Nephron progenitor cell (in vitro differentiated cells): Measurements from ENCODE around the gene AVL9.

Experiments
- DNase-seq: peaks from one replicate; pipeline ENCODE4 v3.0.0; 2021
- H3K27ac Mint-ChIP-seq: 2 replicates; pipeline ENCODE4 v1.8.0; 2021; ENCODE audit warnings: mild to moderate bottlenecking, moderate library complexity, mixed read lengths
- H3K27me3 Mint-ChIP-seq: 2 replicates; pipeline ENCODE4 v1.8.0; 2021; ENCODE audit warnings: mild to moderate bottlenecking, low read depth, mixed read lengths; ENCODE audit not compliant: poor library complexity
- H3K36me3 Mint-ChIP-seq: 2 replicates; pipeline ENCODE4 v1.8.0; 2021; ENCODE audit warnings: low read depth, mixed read lengths
- H3K4me1 Mint-ChIP-seq: 2 replicates; pipeline ENCODE4 v1.8.0; 2021; ENCODE audit warnings: mixed read lengths
- H3K4me3 Mint-ChIP-seq: 2 replicates; pipeline ENCODE4 v1.8.0; 2021; ENCODE audit warnings: mild to moderate bottlenecking, moderate library complexity, mixed read lengths
- H3K9me3 Mint-ChIP-seq: 2 replicates; pipeline ENCODE4 v1.8.0; 2021; ENCODE audit warnings: mild to moderate bottlenecking, moderate library complexity, mixed read lengths
- CTCF ChIP-seq: fragments of 200-600 bp; sonication (generic); IDR thresholded peaks from 2 replicates; pipeline ENCODE4 v1.5.0; 2021; ENCODE audit warnings: antibody characterized with exemption

AVL9 gene

GRCh38 chr7:32474008-32474407, 21.3 kb upstream of the AVL9 start:
- Mint-ChIP-seq H3K27ac (no peak overlapping the region), H3K4me1 (peaks cover 3% of the 10 kb centered on the region), H3K4me3 (no peak overlapping the region), H3K27me3 (peaks cover 11% of the 10 kb centered on the region), H3K36me3 (no peaks in the 10 kb centered on the region), H3K9me3 (peaks cover 6% of the 10 kb centered on the region)
- no peak for DNase-seq
- TF ChIP-seq CTCF: no peak

DNA sequence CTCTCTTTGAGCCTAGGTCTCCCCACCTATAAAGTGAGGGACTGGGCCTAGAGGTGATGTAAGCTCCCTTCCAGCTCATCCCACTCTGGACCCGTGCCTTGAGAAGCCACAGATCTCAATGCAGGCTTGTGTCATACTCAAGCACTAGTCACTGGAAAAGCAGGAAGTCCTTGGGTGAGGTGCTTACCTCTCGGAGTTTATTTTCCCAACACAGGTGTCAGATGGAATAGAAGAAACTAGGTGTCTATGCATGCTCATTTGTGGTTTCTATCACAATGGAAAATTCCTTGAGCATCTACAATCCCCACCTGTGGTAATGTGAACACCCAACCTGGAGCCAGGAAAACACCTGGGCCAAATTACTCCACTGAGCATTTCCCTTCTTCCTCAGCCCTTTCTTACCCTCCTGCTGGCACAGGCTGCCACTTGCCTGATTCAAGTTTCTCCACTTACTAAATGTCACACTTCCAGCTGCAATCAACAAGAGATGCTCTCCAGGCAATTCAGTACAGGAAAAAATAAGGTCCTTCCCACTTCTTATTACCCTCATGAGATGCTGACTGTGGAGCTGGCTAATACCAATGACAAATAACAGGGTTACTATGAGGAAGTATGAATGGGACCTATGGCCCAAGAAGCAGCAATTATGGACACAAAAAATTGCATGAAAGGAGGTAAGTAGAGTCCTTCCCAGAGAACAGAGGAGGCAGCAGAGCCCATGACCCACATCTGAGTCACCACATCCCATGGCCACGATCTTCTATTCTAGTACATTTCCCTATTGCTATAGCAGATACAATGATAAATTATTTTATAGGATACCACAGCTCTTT, 18.3 kb upstream of the AVL9 start:
- H3K36me3 Mint-ChIP-seq: no peaks in the 10 kb centered on the region
- no peak for TF ChIP-seq CTCF
- H3K27me3 Mint-ChIP-seq: peaks cover 11% of the 10 kb centered on the region
- no peaks in the 10 kb centered on the region for H3K9me3 Mint-ChIP-seq
- H3K4me1 Mint-ChIP-seq: peaks cover 8% of the 10 kb centered on the region
- no peak for DNase-seq
- no peak overlapping the region for H3K27ac Mint-ChIP-seq
- H3K4me3 Mint-ChIP-seq: no peak overlapping the region

- no peak for DNase-seq
- H3K27me3 Mint-ChIP-seq: peaks cover 11% of the 10 kb centered on the region
- TF ChIP-seq CTCF: no peak
- H3K4me1 Mint-ChIP-seq: peaks cover 8% of the 10 kb centered on the region
- no peaks in the 10 kb centered on the region for H3K36me3 Mint-ChIP-seq
- H3K27ac Mint-ChIP-seq: no peak overlapping the region
- no peak overlapping the region for H3K4me3 Mint-ChIP-seq
- no peaks in the 10 kb centered on the region for H3K9me3 Mint-ChIP-seq
Measured at GRCh38 chr7:32477649-32477980, 17.7 kb upstream of the AVL9 start.

DNA sequence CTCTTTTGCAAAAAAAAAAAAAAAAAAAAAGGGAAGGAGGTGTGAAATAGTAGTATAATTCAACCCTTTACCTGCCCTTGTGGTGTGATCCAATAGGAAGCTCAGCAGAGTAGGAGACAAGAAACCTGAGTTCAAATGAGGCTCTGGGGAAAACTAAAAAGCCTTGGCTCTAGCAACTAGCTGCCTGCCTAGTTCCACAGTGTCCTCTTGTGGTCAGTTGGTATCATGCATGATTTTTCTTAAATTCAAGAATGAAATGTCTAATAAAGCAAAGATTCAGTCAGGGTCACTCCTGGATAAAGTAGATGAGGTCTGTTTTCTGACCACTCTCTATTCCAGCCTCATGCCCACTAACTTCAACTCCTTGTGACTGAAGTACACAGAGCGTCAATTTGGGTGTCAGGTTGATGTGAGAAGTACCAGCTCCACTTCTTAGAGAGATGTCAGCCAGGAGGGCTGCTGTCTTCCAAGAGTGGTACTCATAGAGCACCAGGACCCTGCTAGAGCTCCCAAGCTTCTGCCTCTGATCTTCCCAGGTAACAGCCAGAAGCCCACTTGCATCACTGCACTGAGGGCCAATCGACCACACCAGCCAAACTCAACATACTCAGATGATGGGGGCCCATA, 15.6 kb upstream of the AVL9 start:
- peaks cover 8% of the 10 kb centered on the region for H3K4me1 Mint-ChIP-seq
- H3K27me3 Mint-ChIP-seq: peaks cover 7% of the 10 kb centered on the region
- H3K27ac Mint-ChIP-seq: no peak overlapping the region
- H3K36me3 Mint-ChIP-seq: no peaks in the 10 kb centered on the region
- H3K4me3 Mint-ChIP-seq: no peak overlapping the region
- H3K9me3 Mint-ChIP-seq: no peaks in the 10 kb centered on the region
- TF ChIP-seq CTCF: peak; percentile 92
- DNase-seq: no peak

DNA sequence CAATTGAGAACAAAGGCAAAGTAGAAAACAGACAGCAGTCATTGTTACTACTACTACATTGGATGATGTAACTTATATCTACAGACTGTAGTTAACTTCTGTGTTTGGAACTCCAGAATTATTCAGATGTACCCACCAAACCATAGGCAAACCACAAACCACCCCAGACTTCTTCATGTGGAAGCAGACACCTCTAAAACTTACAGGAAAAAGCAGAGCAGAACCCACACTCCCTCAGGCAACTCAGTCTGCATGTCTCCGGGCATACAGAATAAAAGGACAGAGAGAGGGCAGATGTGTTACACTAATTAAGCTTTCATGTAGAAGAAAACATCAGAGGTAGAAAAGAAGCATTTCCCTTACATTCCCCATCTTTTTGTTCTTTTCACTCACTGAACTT, 14.1 kb upstream of the AVL9 start:
- DNase-seq: no peak
- Mint-ChIP-seq H3K9me3 (no peaks in the 10 kb centered on the region), H3K4me3 (no peak overlapping the region), H3K36me3 (peaks cover 10% of the 10 kb centered on the region), H3K27ac (peak overlapping the region; percentile 34), H3K4me1 (peaks cover 8% of the 10 kb centered on the region), H3K27me3 (peaks cover 3% of the 10 kb centered on the region)
- TF ChIP-seq CTCF: no peak

- TF ChIP-seq CTCF: no peak
- no peak for DNase-seq
- Mint-ChIP-seq H3K27me3 (peaks cover 3% of the 10 kb centered on the region), H3K36me3 (peaks cover 15% of the 10 kb centered on the region), H3K9me3 (no peaks in the 10 kb centered on the region), H3K4me1 (peaks cover 8% of the 10 kb centered on the region), H3K4me3 (no peak overlapping the region), H3K27ac (no peak overlapping the region)
Measured at GRCh38 chr7:32481921-32482320, 13.4 kb upstream of the AVL9 start.
